Testis (tissue), 3 donors: ENCODE results near the gene ELK3. TPM values are rescaled to one million over a fixed set of nuclear protein-coding genes. Genes with fewer than 3 reads are reported as not detected.

Experiments
- DNase-seq: peaks from one replicate; pipeline ENCODE4 v3.0.0-alpha.2; 2019
- H3K27ac ChIP-seq, 2 donors: fragments of 200-600 bp; sonication (generic); one replicate each; pipeline ENCODE4 v1.5.1; 2019
- H3K27me3 ChIP-seq: fragments of 200-600 bp; sonication (generic); one replicate; pipeline ENCODE4 v1.5.1; 2019
- H3K36me3 ChIP-seq: fragments of 200-600 bp; sonication (generic); one replicate; pipeline ENCODE4 v1.5.1; 2017; ENCODE audit warnings: low read depth; ENCODE audit errors: missing control alignments
- H3K4me1 ChIP-seq: fragments of 200-600 bp; sonication (generic); one replicate; pipeline ENCODE4 v1.5.1; 2019
- H3K4me3 ChIP-seq, 2 donors: fragments of 200-600 bp; sonication (generic); one replicate each; pipeline ENCODE4 v1.5.1; 2017 to 2019
- H3K9me3 ChIP-seq: fragments of 200-600 bp; sonication (generic); one replicate; pipeline ENCODE4 v1.5.1; 2017
- CTCF ChIP-seq, 3 experiments: fragments of 450-650 bp in 2 of 3; fragments of 200-600 bp in 1 of 3; sonication (generic) in 1 of 3; IDR thresholded peaks; one replicate each; pipeline ENCODE4 v1.5.1; 2016 to 2019; ENCODE audit warnings: antibody characterized with exemption in 3 of 3, mild to moderate bottlenecking in 2 of 3, moderate library complexity in 1 of 3
- POLR2A ChIP-seq: fragments of 450-650 bp; IDR thresholded peaks from one replicate; pipeline ENCODE4 v1.6.1; 2017; ENCODE audit warnings: antibody characterized with exemption, mild to moderate bottlenecking, moderate library complexity
- WGBS, 2 donors: methylation state at CpG; one replicate each; pipeline ENCODE4 v1.1.5; 2018; 5-methylcytosine and 5-hydroxymethylcytosine counted together
- intact Hi-C: fragments of 100-400 bp; cut with DNase I; formaldehyde crosslinking; loops from one replicate; pipeline ENCODE4 v1.15.1; 2023; ENCODE audit warnings: low total_unique reads
- polyA plus RNA-seq: library from polyadenylated mRNA; stranded (reverse); fragments of 350-450 nt; fragmentation: Illumina TruSeq; extraction: RNeasy Lipid Tissue Mini Kit (QIAGEN cat#74804); gene quantifications from one replicate; pipeline ENCODE4 v1.2.3, GENCODE V29; 2014; ENCODE audit warnings: low read depth, low replicate concordance; ENCODE audit not compliant: insufficient read depth
- total RNA-seq, 2 donors: library from RNA; depleted of rRNA; stranded (reverse); fragments of >200 nt; gene quantifications; one replicate each; pipeline ENCODE4 v1.2.3, GENCODE V29; 2016

ELK3 gene
- total and polyA plus RNA-seq, 3 donors from 2014 or later, result 11.3 to 17.1 (median 15.4) TPM

- Histone ChIP-seq H3K9me3 (no peaks in the 10 kb centered on the region), H3K27ac (no peak overlapping the region), H3K4me1 (no peaks in the 10 kb centered on the region), H3K4me3 (no peak overlapping the region), H3K36me3 (no peaks in the 10 kb centered on the region), H3K27me3 (no peaks in the 10 kb centered on the region)
- WGBS, 2 donors, result 85% methylated on average over 17 of the region's 17 CpGs
- intact Hi-C loops, result no loop called here
- no peak for DNase-seq
- TF ChIP-seq CTCF (IDR thresholded peaks at IDR 0.05) (no peak), POLR2A (no peak)
These were observed 54.2 kb downstream of the ELK3 start for GRCh38 chr12:96248136-96248931.

- no peaks in the 10 kb centered on the region for H3K4me1 ChIP-seq
- H3K27ac ChIP-seq, result no peak overlapping the region
- DNase-seq, result no peak
- H3K36me3 ChIP-seq, result no peaks in the 10 kb centered on the region
- H3K27me3 ChIP-seq, result no peaks in the 10 kb centered on the region
- H3K9me3 ChIP-seq, result no peaks in the 10 kb centered on the region
- 79 to 81% methylated on average over 15 to 16 of the region's 16 CpGs for WGBS, 2 donors
- no peak overlapping the region for H3K4me3 ChIP-seq
- TF ChIP-seq POLR2A, result no peak
- TF ChIP-seq CTCF (IDR thresholded peaks at IDR 0.05), result no peak
- intact Hi-C loops, result no loop called here
These were observed 55.3 kb downstream of the ELK3 start for GRCh38 chr12:96249196-96250118.

GRCh38 chr12:96250119-96250685 lies 56.0 kb downstream of the ELK3 start:
- 82 to 90% methylated on average over 7 of the region's 7 CpGs for WGBS, 2 donors

GRCh38 chr12:96255077-96255476 lies 60.9 kb downstream of the ELK3 start:
- H3K36me3 ChIP-seq, result no peaks in the 10 kb centered on the region
- H3K27me3 ChIP-seq, result no peaks in the 10 kb centered on the region
- H3K9me3 ChIP-seq, result no peaks in the 10 kb centered on the region
- 70 to 88% methylated on average over 8 of the region's 8 CpGs for WGBS, 2 donors
- intact Hi-C loops, result no loop called here
- H3K4me3 ChIP-seq, result no peak overlapping the region
- TF ChIP-seq POLR2A (no peak), CTCF (IDR thresholded peaks at IDR 0.05) (no peak)
- no peak for DNase-seq
- H3K4me1 ChIP-seq, result peaks cover 9% of the 10 kb centered on the region
- H3K27ac ChIP-seq, result no peak overlapping the region

More at GRCh38 chr12:96250119-96250685, 56.0 kb downstream of the ELK3 start:
- Histone ChIP-seq H3K27me3 (no peaks in the 10 kb centered on the region), H3K4me1 (no peaks in the 10 kb centered on the region), H3K36me3 (no peaks in the 10 kb centered on the region), H3K4me3 (no peak overlapping the region), H3K27ac (no peak overlapping the region), H3K9me3 (no peaks in the 10 kb centered on the region)
- no peak for TF ChIP-seq CTCF (IDR thresholded peaks at IDR 0.05)
- no peak for TF ChIP-seq POLR2A
- intact Hi-C loops, result no loop called here
- no peak for DNase-seq
